Spleen (tissue), 11 donors: Measurements from ENCODE around the gene GUCY2C. TPM values are rescaled to one million over a fixed set of nuclear protein-coding genes. Genes with fewer than 3 reads are reported as not detected.

Source experiments
- DNase-seq: peaks from one replicate; pipeline ENCODE4 v3.0.0-alpha.2; 2020
- H3K27ac ChIP-seq, 8 donors: fragments of 200-600 bp; sonication (generic) in 7 of 8; 1 replicate in 4 of 8; 2 replicates in 4 of 8; pipeline versions ENCODE4 v1.5.0 to v1.8.0; 2016 to 2021; ENCODE audit warnings: inconsistent platforms in 4 of 8, mild to moderate bottlenecking in 4 of 8, moderate library complexity in 1 of 8
- H3K27me3 ChIP-seq, 7 donors: fragments of 200-600 bp; sonication (generic) in 6 of 7; replicated peaks in 1 of 7; 1 replicate in 4 of 7; 2 replicates in 3 of 7; pipeline versions ENCODE4 v1.5.0 to v1.8.0; 2016 to 2021; ENCODE audit warnings: inconsistent platforms in 3 of 7, mild to moderate bottlenecking in 1 of 7
- H3K36me3 ChIP-seq, 6 donors: fragments of 200-600 bp; sonication (generic) in 5 of 6; 1 replicate in 4 of 6; 2 replicates in 2 of 6; pipeline versions ENCODE4 v1.5.0 to v1.8.0; 2016 to 2021; ENCODE audit warnings: inconsistent platforms in 2 of 6
- H3K4me1 ChIP-seq, 6 donors: fragments of 200-600 bp; sonication (generic) in 5 of 6; 1 replicate in 3 of 6; 2 replicates in 3 of 6; pipeline versions ENCODE4 v1.5.0 to v1.8.0; 2016 to 2021; ENCODE audit warnings: inconsistent platforms in 3 of 6
- H3K4me3 ChIP-seq, 8 donors: fragments of 200-600 bp; sonication (generic) in 7 of 8; 1 replicate in 4 of 8; 2 replicates in 4 of 8; pipeline versions ENCODE4 v1.5.0 to v1.8.0; 2016 to 2021; ENCODE audit warnings: inconsistent platforms in 4 of 8, mild to moderate bottlenecking in 4 of 8, moderate library complexity in 2 of 8
- H3K9me3 ChIP-seq, 8 donors: fragments of 200-600 bp; sonication (generic) in 7 of 8; 1 replicate in 4 of 8; 2 replicates in 4 of 8; pipeline versions ENCODE4 v1.5.0 to v1.8.0; 2016 to 2021; ENCODE audit warnings: inconsistent platforms in 4 of 8
- POLR2A ChIP-seq, 3 donors: fragments of 450-650 bp; IDR thresholded peaks; one replicate each; pipeline ENCODE4 v1.5.1; 2017; ENCODE audit warnings: antibody characterized with exemption in 3 of 3, mild to moderate bottlenecking in 1 of 3
- POLR2AphosphoS5 ChIP-seq, 3 donors: sonication (generic); formaldehyde crosslinking; IDR thresholded peaks; one replicate each; pipeline ENCODE4 v1.5.1; 2017; ENCODE audit warnings: antibody characterized with exemption in 3 of 3
- WGBS, 5 donors: extraction: QIAGEN DNeasy Blood & Tissue Kit in 3 of 5; methylation state at CpG; one replicate each; pipeline versions ENCODE4 v1.1.5 to v1.1.7; 2013 to 2018; 5-methylcytosine and 5-hydroxymethylcytosine counted together
- intact Hi-C: fragments of 100-400 bp; cut with DNase I; formaldehyde crosslinking; loops from one replicate; pipeline ENCODE4 v1.15.0; 2023; ENCODE audit warnings: low total_unique reads
- polyA plus RNA-seq, 3 donors: library from polyadenylated mRNA; stranded (reverse); fragments of 200-250 nt; gene quantifications; one replicate each; pipeline ENCODE4 v1.2.1, GENCODE V29; 2013
- total RNA-seq, 7 donors: library from RNA; depleted of rRNA in 3 of 7; stranded (reverse); fragments of >200 nt in 3 of 7; fragmentation: NEBNext Ultra II Directional in 4 of 7; extraction: Animal tissue kit (Norgen Biotek cat#: 25700) in 4 of 7; gene quantifications; one replicate each; pipeline versions ENCODE4 v1.1.0 to v1.2.1, GENCODE V29; 2016 to 2021
- TF ChIP-seq, protein P1 (sequence below), 11 experiments: fragments of 200-600 bp in 7 of 11; fragments of 450-650 bp in 4 of 11; sonication (generic) in 4 of 11; IDR thresholded peaks in 8 of 11; conservative IDR thresholded peaks in 3 of 11; 1 replicate in 7 of 11; 2 replicates in 4 of 11; pipeline versions ENCODE4 v1.4.0 to v1.8.0; 2016 to 2021; ENCODE audit warnings: antibody characterized with exemption in 11 of 11, inconsistent platforms in 4 of 11, mild to moderate bottlenecking in 1 of 11
- donor health status: healthy with polysubstance abuse.
- donor health status: DM: no; HTN: no; CAD: no; lungs with moderate emphysema.
- donor health status: DM: no; HTN: no; CAD: no.
- donor health status: Bipolar disorder and iron deficiency.
- donor health status: healthy.
- donor health status: DM: no; HTN: no; CAD: no.
- donor health status: DM: yes; HTN: yes; CAD: no.

The GUCY2C gene
- total and polyA plus RNA-seq, 10 donors: 0.19 to 0.35 (median 0.26) TPM; not detected in 7

DNA sequence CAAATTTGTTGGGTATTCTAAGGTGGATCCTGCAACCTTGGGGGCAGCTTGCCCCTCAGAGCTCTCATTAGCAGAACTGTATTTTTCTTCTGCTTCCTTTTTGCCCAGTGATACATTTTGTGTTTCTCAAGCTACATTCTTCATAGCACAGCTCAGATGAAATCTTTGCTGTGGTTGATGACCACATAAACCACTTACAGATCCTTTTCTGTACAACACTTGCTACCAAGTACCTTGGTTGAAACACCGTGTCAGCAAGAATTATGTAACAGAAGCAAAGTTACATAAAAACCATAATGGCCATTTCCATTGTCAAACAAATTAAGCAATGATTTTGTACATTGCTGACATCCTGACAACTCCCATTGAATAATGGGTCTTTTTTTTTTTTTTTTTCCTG lies 119.1 kb downstream of the GUCY2C start:
- Histone ChIP-seq H3K27ac (peak overlapping the region in 6 of 8 donors; percentile 25 to 73 (median 43)), H3K36me3 (no peaks in the 10 kb centered on the region), H3K9me3 (no peaks in the 10 kb centered on the region), H3K27me3 (no peaks in the 10 kb centered on the region), H3K4me1 (peaks cover 0 to 43% (median 15%) of the 10 kb centered on the region in 6 donors), H3K4me3 (no peak overlapping the region)
- DNase-seq: no peak
- intact Hi-C loops: no loop called here
- TF ChIP-seq, protein P1, sequence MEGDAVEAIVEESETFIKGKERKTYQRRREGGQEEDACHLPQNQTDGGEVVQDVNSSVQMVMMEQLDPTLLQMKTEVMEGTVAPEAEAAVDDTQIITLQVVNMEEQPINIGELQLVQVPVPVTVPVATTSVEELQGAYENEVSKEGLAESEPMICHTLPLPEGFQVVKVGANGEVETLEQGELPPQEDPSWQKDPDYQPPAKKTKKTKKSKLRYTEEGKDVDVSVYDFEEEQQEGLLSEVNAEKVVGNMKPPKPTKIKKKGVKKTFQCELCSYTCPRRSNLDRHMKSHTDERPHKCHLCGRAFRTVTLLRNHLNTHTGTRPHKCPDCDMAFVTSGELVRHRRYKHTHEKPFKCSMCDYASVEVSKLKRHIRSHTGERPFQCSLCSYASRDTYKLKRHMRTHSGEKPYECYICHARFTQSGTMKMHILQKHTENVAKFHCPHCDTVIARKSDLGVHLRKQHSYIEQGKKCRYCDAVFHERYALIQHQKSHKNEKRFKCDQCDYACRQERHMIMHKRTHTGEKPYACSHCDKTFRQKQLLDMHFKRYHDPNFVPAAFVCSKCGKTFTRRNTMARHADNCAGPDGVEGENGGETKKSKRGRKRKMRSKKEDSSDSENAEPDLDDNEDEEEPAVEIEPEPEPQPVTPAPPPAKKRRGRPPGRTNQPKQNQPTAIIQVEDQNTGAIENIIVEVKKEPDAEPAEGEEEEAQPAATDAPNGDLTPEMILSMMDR (IDR thresholded peaks at IDR 0.05 in 8 of 11, conservative IDR thresholded peaks at IDR 0.05 in 3 of 11): no peak
- TF ChIP-seq POLR2A (IDR thresholded peaks at IDR 0.05) (no peak), POLR2AphosphoS5 (IDR thresholded peaks at IDR 0.05) (no peak)
- WGBS, 5 donors: 18 to 46% (median 28%) methylated on average over 1 of the region's 1 CpG

DNA sequence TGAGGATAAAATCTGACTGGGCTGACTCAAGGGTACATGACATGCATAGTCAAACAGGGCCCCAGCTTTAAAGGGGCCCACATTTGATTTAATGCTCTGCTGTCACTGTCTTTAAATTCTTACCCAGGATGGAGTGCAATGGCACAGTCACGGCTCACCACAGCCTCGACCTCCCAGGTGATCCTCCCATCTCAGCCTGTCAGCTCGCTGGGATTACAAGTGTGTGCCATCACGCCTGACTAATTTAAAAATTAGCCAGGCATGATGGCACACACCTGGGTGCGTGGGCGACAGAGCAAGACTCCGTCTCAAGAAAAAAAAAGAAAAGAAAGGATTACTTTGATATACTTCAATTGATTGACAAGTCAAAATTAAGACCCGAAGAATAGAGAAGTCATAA lies 119.5 kb downstream of the GUCY2C start:
- 54 to 62% (median 56%) methylated on average over 8 of the region's 8 CpGs for WGBS, 5 donors

DNA sequence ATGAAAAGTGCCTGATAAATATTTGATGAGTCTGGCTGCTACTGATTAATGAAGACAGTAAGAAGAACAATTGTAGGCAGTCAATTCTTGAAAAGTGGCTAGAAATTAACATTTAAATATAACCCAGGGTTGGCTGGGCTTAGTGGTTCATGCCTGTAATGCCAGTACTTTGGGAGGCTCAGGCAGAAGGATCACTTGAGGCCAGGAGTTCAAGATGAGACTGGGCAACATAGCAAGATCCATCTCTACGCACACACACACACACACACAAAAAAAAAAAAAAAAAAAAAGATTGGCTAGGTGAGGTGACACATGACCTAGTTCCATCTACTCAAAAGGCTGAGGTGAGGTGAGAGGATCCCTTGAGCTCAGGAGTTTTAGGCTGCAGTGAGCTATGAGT lies 120.8 kb downstream of the GUCY2C start:
- peaks cover 0 to 43% (median 15%) of the 10 kb centered on the region in 6 donors for H3K4me1 ChIP-seq
- no peak for TF ChIP-seq POLR2A (IDR thresholded peaks at IDR 0.05)
- no peak for TF ChIP-seq POLR2AphosphoS5 (IDR thresholded peaks at IDR 0.05)
- TF ChIP-seq, protein P1 (IDR thresholded peaks at IDR 0.05 in 8 of 11, conservative IDR thresholded peaks at IDR 0.05 in 3 of 11): no peak
- 83 to 100% (median 96%) methylated on average over 1 of the region's 1 CpG for WGBS, 5 donors
- H3K27ac ChIP-seq: peak overlapping the region in 4 of 8 donors; percentile 20 to 73 (median 50)
- no peaks in the 10 kb centered on the region for H3K36me3 ChIP-seq
- H3K27me3 ChIP-seq: no peaks in the 10 kb centered on the region
- intact Hi-C loops: no loop called here
- no peaks in the 10 kb centered on the region for H3K9me3 ChIP-seq
- no peak for DNase-seq
- no peak overlapping the region for H3K4me3 ChIP-seq

More for the DNA sequence above, 119.5 kb downstream of the GUCY2C start:
- H3K4me1 ChIP-seq: peaks cover 0 to 43% (median 15%) of the 10 kb centered on the region in 6 donors
- no peaks in the 10 kb centered on the region for H3K27me3 ChIP-seq
- intact Hi-C loops: no loop called here
- H3K9me3 ChIP-seq: no peaks in the 10 kb centered on the region
- H3K27ac ChIP-seq: peak overlapping the region in 6 of 8 donors; percentile 25 to 73 (median 43)
- TF ChIP-seq, protein P1 (IDR thresholded peaks at IDR 0.05 in 8 of 11, conservative IDR thresholded peaks at IDR 0.05 in 3 of 11): no peak
- TF ChIP-seq POLR2AphosphoS5 (IDR thresholded peaks at IDR 0.05) (no peak), POLR2A (IDR thresholded peaks at IDR 0.05) (no peak)
- no peak overlapping the region for H3K4me3 ChIP-seq
- no peaks in the 10 kb centered on the region for H3K36me3 ChIP-seq
- DNase-seq: no peak

DNA sequence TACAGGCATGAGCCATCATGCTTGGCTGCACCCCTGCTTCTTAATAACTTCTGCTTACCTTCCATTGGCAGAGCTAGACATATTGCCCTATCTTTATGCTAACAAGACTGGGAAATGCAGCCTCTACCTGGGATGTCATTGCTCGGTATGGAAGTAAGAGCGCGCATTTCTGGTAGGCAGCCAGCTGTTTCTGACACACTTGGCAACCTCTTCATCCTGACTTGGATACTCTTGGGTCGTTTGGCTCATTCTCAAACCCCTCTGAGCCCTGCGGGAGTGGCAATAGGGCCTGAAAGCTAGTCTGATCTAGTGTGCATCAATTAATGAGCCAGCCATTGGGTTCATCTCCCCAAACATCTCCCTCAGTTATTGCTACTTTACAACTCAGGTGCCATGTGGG lies 123.3 kb downstream of the GUCY2C start:
- Histone ChIP-seq H3K4me3 (no peak overlapping the region), H3K9me3 (no peaks in the 10 kb centered on the region), H3K4me1 (peaks cover 0 to 44% (median 12%) of the 10 kb centered on the region in 6 donors), H3K36me3 (no peaks in the 10 kb centered on the region), H3K27me3 (peaks cover 0 to 8% (median 0%) of the 10 kb centered on the region in 7 donors), H3K27ac (no peak overlapping the region)
- intact Hi-C loops: no loop called here
- no peak for DNase-seq
- no peak for TF ChIP-seq POLR2AphosphoS5 (IDR thresholded peaks at IDR 0.05)
- TF ChIP-seq POLR2A (IDR thresholded peaks at IDR 0.05): no peak
- TF ChIP-seq, protein P1 (IDR thresholded peaks at IDR 0.05 in 8 of 11, conservative IDR thresholded peaks at IDR 0.05 in 3 of 11): no peak
- WGBS, 5 donors: 86 to 96% (median 93%) methylated on average over 5 of the region's 5 CpGs
